D341Med (cell line): ENCODE data around the gene SARDH.
"Not testable (repeated sequence)": the region's sequence is repeated elsewhere in the genome, so short reads cannot be mapped to it uniquely, and the experiment has no call there.

ENCODE experiments used
- DNase-seq: peaks from one replicate; pipeline ENCODE4 v3.0.0; 2012; ENCODE audit warnings: low spot score

Gene SARDH

DNA sequence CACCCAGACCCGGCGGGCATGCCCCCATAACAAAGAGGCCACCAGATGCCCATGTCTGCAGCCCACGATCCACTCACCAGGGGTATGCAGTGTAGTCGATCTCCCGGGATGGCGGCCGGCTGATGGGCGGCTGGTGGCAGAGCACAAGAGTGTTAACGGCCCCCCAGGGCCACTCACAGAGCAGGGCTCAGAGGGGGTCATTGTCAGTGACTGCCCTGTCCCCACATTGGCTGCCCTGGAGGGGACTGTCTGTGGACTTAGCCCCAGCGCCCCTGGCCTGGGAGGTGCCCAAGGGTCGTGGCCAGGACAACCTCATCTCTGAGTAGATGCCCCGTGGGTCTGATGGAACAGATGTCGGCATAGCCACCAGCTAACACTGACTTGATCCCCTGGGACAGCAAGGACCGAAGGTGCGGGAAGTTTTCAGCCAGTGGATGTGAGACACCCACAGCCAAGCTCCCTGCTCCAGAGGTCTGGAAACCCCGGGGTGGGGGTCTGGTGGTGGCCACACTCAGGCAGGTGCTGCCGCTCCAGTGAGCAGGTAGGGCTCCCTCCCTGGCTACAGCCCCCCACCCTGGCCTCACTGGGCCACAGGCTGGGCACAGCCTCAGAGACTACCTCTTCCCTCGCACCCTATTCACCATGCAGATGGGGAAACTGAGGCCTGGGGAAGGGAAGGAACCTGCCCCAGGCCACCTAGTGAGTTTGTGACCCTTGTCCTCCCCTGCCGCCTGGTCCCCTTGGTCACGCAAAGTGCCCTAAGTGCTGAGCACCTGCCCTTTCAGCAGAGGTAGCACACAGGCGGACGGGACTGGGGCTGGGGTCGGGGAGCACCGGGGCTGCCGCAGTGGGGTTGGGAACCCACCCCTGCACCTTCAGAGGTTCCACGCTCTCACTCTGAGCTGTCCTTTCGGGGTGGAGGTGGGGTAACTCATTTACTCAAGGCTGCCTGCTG, 38.1 kb upstream of the SARDH start:
- no peak for DNase-seq

DNA sequence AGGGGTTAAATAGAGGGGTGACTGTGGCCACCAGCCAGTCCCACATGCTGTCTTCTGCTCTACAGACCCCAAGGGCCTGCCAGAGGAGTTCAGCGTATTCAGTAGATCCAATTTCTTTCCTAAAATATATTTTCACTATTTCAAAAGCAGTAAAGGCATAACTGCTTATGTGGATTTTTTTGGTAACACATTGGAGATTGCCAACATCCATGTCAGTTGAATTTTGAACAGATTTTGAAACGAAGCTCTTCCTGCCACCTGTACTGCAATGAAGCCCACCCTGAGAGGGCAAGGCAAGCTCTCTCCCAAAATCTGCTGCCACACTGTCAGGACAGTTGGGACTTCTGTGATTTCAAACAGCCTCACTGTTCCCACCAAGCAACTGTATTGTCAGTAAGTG, 37.1 kb upstream of the SARDH start:
- no peak for DNase-seq

DNA sequence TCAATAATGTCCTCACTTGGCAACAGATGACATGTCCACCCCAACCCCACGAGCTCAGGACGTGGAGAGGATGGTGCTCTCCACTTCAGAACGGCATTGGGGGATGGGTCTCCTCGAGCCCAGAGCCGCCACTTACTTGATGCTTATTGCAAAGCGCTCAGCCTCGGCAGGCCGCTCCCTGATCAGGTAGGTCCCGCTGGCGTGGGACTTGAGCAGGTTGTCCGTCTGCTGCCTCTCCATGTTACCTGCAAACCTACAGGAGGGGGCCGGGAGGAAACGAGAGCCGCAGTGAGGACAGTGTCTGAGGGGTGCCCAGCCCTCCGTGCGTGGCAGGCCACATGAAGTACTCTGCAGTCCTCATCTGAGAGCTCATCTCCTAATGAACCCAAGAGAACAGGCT, 36.6 kb upstream of the SARDH start:
- DNase-seq, result no peak

DNA sequence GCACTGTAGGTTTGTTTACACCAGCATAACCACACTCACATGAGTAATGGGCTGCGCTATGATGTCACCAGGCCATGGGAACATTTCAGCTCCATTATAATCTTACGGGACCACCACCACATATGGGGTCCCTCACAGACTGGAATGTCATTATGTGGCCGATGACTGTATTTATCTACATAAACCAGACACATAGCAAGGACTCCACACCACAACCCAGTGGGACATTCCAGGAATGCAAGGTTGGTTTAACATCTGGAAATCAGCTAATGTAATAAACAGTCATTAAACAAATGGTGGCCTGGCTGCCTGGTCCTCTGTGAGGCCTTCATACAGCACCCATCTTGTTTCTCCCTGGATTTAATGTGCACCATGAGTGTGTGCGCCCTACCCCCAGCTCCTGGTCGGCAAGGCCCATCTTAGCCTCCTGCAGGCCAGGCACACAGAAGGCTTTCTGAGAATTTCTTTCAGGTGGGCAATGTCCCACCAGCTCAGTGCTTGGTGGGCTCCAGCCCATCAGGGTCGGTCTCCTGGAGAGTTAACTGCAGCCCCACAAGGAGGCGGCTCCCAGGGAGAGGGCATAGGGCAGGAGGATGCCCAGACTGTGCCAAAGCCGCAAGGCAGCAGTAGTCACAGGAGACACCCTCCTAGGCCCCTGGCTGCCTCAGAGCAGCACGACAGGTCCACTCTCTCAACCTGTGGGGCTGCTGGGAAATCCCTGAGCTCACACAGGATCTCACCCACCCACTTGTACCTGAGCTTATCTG, 35.9 kb upstream of the SARDH start:
- no peak for DNase-seq

DNA sequence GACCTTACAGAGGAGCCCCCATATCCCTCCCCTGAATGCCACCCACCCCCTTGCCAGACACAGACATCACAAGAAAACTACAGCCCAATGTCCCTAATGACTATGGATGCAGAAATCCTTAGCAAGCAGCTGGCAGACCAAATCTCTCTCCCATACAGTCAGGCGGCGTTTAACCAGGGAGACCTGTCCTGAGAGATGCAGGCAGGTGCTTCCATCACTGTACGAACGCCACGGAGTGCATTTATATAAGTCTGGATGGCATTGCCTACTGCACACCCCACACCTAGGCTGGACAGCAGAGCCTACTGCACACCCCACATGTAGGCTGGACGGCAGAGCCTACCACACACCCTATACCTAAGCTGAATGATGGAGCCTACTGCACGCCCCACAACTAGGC, 34.4 kb upstream of the SARDH start:
- DNase-seq, result no peak

DNA sequence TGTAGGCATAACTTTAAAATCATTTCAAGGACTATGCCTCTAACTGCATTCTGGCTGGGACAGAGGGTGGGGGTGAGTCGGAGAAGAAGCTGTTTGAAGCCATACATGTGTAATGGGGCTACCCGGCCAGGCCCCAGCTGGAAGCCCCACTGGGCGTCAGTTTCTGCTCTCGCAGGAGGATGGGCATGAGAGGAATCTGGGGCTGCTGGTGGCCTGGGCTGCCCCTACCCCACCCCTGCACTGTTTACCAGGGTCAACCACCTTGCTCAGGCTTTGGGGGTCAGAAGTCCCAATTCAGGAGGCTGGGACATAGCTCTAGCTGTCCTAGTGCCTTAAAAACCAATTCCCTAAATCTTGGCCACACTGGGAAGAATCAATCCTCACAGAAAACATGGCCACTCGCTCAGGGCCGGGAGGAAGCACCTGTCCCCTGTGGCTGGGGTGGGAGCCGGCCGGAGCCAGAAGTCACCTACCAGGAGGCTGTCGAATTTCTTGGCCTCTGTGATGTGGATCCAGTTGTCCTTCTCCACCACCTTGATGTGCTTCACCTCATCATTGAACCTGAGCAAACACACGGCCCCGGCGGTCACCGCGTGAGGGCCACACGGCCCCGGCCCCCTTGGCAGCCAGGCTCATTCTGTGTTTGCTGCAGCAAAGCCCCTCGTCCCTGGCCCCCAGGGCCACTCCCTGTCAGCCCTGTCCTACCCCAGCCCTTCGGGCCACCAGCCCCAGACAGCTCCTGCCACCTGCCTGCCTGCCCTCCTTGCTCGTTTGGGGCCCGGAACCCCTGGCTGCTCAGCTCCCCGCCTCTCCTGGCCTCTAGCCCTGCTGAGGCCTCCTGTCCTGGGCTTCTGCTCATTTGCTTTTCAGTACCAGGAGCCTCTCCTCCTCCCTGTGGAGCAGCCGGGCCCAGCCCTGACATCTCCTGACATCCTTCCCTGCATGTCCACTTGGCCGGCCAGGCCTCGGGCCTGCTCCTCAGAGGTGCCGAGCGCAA, 33.6 kb upstream of the SARDH start:
- no peak for DNase-seq

DNA sequence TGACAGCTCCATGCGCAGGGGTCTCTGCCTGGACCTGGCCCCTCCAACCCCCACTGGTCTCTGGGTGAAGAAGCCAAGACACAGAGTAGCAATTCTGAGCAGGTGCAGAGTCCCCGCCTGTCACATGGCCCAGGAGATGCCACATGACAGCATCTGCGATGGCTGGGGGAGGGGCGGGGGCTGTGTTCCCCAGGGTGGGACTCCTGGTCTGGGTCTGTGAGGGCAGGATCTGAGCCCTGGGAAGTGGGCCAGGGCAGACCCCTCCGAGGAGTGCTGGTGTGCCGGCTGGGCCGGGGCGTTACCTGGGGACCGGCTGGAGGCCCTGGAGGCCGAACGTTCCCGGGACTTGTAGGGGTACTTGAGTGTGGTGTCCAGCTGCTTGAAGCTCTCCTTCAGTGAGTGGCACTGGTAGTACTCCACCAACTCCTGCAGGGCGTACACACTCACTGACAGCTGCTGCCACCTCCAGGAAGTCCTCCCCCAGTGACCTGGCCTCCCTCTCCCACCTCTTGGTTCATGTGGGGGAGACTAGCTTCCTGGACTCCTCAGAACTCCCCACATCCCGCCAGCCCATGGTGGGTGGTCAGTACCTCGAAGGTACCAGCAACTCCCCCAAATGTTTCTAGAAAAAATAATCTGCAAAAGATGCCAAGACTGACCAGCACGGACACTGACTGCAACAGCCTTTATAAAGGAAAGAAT, 32.1 kb upstream of the SARDH start:
- peak; percentile 21 for DNase-seq

DNA sequence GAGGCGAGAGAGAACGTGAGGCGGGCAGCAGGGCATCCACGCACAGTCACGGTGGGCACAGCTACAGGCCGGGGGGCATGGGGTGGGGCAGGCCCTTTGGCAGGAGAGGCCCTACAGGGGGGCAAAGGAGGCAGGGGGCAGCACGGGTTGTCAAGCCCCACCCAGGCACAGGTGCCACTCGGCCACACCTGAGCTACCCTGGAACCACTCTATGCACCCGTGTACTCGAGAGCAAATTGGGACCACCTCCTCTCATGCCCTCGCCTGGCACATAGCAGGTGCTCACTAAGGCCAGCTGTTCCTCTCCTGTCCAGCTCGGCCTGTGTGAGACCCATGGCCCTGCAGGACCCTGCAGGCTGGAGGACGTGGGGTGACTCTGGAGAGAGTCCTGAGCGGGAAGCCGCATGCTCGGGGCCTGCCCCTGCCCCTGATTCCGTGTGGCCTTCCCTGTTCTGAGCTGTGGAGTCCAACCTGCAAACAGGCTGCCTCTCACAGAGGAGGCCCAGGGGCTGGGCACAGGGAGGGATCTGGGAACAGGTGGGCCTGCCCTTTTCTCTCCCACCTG, 31.4 kb upstream of the SARDH start:
- no peak for DNase-seq

DNA sequence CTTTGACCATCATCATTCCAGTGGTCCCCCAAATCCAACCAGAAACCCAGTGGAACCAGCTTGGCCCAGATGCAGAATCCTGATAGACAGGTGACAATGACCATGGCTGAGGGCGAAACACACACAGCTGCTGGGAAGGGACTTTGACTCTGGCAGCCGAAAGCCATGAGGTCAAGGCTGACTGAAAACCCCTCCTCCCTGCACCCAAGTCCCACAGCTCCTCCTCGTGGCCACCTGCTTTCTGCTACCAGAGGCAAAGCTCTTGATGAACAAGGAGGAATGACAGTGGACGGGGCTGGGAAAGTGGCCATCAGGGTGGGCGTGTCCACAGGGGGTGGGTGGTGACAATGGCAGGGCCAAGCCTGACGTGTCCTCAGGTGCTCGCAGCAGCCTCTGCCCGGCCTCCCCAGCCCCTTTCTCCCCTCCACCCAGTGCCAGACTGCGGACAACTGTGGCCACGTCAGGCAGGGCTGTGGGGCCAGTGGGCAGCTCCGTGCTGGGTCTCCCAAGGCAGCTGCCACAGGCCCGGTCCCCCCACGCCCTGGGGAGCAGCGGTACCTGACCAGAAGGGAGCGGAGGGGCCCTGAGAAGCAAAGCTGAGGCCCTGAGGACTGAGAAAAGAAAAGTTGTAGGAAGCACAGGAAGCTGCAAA, 30.8 kb upstream of the SARDH start:
- DNase-seq, result peak; percentile 36

DNA sequence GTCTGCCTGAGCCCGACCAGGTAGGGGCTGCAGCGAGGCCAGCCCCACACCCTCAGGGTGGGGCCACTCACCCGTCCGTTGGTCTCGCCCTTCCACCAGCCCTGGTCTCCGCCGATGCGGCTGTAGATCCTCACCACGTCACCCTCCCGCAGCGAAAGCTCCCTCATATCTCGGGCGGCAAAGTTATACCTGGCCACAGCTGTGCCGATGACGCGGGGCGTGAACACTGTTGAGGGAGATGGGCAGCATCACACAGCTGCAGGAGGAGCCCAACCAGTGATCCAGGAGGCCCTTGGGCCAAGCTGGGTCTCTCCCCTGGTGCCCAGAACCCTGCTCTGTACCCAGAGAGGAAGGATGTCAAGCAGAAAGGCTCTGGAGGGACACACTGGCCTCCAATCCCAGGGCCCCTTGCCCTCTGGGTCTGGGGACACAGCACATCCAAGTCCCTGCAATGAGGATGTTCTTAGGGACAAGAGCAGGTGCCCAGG, 30.3 kb upstream of the SARDH start:
- peak; percentile 23 for DNase-seq

DNA sequence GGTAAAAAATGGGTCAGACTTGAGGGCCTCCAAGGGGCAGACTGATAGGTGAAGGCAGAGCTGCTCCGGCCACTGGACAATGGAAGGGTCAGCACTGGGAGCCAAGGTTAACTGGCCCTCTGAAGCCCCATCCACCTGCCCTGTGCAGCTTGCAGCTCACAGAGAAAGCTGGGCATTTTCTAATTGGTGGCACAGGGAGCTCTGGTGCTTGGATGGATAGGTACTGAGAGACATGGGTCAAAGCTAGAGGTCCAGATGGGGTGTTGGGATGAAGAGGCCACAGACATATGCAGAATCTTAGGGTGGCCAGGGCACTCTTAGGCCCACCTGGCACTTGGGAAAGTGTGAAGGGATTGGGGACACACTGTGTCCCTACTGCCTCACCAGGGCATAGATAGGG, 29.5 kb upstream of the SARDH start:
- no peak for DNase-seq

DNA sequence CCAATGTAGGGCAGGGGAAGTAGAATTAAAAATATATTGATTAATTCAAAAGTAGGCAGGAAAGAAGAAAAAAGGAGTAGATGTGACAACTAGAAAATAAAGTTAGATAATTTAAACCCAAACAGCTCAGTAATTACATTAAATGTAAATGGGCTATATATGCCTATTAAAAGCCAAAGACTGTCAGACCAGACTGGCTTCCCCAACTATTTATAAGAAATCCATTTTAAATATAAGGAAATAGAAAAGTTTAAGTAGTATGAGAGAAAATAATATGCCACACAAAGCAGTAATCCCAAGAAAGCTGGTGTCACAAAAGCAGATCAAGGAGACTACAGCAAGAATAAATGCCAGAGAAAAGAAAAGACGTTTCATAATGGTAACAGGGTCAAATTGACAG, 28.9 kb upstream of the SARDH start:
- DNase-seq, result no peak

DNA sequence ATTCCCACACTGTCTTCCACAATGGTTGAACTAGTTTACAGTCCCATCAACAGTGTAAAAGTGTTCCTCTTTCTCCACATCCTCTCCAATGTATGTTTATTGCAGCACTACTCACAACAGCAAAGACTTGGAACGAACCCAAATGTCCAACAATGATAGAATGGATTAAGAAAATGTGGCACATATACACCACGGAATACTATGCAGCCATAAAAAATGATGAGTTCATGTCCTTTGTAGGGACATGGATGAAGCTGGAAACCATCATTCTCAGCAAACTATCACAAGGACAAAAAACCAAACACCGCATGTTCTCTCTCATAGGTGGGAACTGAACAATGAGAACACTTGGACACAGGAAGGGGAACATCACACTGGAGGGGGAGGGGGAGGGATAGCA, 28.1 kb upstream of the SARDH start:
- not testable (repeated sequence) for DNase-seq

DNA sequence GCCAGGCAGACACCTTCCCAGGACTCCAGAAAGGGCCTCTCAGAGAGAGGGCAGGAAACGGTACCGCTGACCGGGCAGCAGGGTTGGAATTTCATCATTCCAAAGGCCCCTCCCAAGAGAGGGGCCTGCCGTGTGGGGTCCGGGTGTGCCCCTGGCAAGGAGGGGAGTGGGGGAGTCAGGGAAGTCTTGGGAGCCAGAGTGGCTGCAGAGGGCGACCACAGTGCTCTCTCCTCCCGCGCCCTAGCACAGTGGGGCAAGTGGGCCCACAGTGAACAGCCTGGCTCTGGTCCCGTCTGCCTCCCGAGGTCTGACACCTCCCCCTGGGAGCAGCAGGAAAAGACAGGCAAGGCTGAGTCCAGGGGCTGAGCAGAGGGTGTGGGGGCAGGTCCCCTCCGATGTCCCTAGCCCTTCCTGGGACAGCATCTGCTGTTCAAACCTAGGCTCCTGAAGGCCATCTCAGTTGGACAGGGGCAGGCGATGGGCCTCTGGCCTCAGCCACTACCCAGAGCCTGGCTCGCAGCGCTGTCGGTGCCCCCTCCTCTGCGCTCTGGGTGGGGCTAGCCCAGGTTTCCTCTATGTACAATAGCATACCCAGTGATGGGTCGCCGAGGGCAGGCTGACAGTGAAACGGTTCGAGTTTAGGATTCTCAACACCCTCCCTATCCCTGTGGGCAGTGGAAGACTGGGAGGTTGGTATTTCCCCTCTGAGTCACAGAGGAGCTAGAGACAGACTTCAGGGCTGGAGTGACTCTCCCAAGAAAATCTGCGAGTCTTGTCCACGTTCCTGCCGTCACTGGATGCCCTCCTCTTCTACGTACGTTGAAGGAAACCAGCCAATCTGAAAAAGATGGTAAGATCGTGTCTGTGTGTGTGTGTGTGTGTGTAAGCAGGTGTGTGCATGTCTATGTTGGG, 25.4 kb upstream of the SARDH start:
- peak; percentile 18 for DNase-seq

DNA sequence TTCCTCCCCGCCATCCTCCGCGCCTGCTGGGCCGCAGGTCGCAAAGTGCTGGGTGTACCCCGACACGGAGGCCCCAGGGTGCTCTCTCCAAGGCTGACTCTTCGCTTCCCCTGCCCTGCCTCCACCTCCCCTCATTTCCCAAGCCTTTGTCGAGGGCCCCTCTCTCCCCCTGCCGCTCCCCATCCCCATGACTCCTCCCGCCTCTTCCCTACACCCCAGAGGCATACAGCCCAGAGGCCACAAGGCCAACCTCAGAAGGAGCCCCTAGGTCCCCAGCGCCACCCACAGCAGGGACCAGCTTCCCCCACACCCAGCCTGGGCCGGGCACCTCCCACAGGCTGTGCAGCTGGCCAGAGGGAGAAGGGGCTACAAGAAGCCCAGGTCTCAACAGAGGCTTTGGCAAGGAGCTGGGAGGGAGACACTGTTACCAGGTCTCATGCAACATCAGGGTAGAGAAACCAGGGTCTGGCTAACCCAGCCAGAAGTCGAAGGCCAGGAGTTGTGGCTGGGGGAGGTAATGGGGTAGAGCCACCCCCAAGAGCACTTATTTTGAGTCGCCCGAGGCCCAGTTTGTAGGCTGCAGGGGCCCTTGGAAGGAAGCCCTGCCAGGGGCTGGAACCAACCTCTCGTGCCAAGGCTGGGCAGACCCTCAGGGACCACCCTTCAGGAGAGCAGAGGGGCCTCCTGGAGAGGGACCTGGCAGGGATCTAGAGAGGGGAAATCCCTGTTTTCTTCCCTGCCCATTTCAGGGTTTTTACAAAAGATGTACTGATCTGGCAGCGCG, 24.5 kb upstream of the SARDH start:
- peak; percentile 14 for DNase-seq

DNA sequence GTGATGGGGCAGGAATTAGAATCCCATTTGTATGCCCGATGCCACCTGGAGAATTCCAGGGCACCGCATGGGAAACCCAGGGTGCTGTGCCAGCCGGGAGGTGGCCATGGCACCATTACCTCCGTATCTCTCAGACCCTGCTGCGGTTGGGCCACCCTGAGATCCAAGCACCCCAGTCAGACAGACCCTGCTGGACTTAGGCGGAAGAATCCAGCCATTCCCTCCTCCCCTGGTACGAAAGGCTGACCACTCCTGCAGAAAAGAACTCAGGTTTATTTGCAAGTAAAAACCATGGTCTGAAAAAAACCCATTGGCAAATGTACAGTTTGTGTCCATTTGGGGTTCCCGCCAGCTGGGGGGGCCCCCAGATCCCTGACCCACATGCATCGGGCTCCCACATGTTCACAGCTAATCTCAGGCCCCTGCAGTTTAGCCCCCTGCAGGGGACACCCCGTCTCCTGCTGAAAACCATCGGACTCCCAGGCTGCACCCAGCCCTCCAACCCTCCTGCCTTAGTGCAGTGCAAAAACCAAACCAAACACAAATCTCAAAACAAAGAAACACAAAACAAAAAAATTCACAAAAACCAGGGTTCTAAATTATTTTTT, 23.6 kb upstream of the SARDH start:
- DNase-seq, result peak; percentile 12

DNA sequence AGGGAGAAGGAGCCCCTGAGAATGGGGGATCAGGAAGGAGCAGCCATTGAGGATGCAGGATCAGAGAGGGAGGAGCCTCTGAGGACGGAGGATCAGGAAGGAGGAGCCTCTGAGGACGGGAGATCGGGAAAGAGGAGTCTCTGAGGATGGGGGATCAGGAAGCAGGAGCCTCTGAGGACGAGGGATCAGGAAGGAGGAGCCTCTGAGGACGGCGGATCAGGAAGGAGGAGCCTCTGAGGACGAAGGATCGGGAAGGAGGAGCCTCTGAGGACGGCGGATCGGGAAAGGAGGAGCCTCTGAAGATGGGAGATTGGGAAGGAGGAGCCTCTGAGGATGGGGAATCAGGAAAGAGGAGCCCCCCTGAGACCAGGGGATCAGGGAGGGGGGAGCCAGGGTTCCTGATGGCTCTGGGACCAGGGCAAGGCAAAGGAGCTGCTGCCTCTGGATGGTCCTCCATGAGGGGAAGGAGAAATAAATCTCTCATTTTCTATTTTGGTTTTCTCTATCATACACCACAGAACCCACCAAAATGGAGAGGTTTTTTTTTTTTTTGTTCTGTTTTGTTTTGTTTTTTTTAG, 22.6 kb upstream of the SARDH start:
- no peak for DNase-seq

DNA sequence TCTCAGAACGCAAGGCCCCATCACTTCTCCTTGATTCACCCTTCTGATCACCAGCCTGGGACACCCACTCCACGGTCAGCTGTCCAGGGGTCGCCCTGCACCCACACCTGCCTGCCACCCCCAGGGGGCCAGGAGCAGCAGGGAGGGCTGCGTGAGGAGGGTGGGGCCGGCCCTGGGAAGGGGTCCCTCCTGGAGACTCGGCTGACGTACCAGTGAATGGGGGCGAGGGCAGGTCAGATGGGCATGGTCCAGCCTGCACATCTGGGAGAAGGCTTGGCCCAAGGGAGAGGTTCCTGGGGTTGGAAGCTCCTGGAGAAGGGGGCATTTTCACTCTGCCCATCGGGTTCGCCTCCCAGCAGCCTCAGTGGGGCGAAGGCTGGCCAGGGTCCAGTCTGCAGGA, 21.8 kb upstream of the SARDH start:
- no peak for DNase-seq
